HG02840 (cell line): ENCODE results near the gene SMIM14.
"Not testable (repeated sequence)": the region's sequence is repeated elsewhere in the genome, so short reads cannot be mapped to it uniquely, and the experiment has no call there.

Source experiments
- ATAC-seq: cut with Tn5 transposase; IDR thresholded peaks from one replicate; pipeline ENCODE4 v1.9.1; 2021; ENCODE audit warnings: mild to moderate bottlenecking, moderate library complexity, moderate number of reproducible peaks; ENCODE audit not compliant: unreplicated experiment, low FRiP score

Gene SMIM14

GRCh38 chr4:39648827-39649558 is 10.3 kb upstream of the SMIM14 start:
- no peak for ATAC-seq

- no peak for ATAC-seq
Observed at GRCh38 chr4:39648213-39648612, 9.5 kb upstream of the SMIM14 start.

- ATAC-seq, result no peak
Observed at GRCh38 chr4:39642885-39643552, 4.4 kb upstream of the SMIM14 start.

- no peak for ATAC-seq
Observed at GRCh38 chr4:39641451-39641850, 2.8 kb upstream of the SMIM14 start.

- ATAC-seq, result no peak
Observed at GRCh38 chr4:39637586-39638353, 895 bp downstream of the SMIM14 start.

GRCh38 chr4:39637221-39637585 is 1.5 kb downstream of the SMIM14 start:
- ATAC-seq, result no peak

- ATAC-seq, result no peak
Observed at GRCh38 chr4:39636531-39637184, 2.0 kb downstream of the SMIM14 start.

- ATAC-seq, result no peak
Observed at GRCh38 chr4:39635023-39635422, 3.6 kb downstream of the SMIM14 start.

GRCh38 chr4:39631700-39632079 is 7.0 kb downstream of the SMIM14 start:
- peak; percentile 56 for ATAC-seq

- no peak for ATAC-seq
Observed at GRCh38 chr4:39627413-39627812, 11.3 kb downstream of the SMIM14 start.

GRCh38 chr4:39626913-39627312 is 11.8 kb downstream of the SMIM14 start:
- no peak for ATAC-seq

GRCh38 chr4:39626261-39626660 is 12.4 kb downstream of the SMIM14 start:
- ATAC-seq, result no peak

- ATAC-seq, result no peak
Observed at GRCh38 chr4:39621582-39621981, 17.1 kb downstream of the SMIM14 start.

- ATAC-seq, result no peak
Observed at GRCh38 chr4:39620551-39621313, 17.9 kb downstream of the SMIM14 start.

- ATAC-seq, result no peak
Observed at GRCh38 chr4:39617534-39617933, 21.1 kb downstream of the SMIM14 start.

- no peak for ATAC-seq
Observed at GRCh38 chr4:39616651-39617050, 22.0 kb downstream of the SMIM14 start.

- ATAC-seq, result not testable (repeated sequence)
Observed at GRCh38 chr4:39616112-39616511, 22.6 kb downstream of the SMIM14 start.

- no peak for ATAC-seq
Observed at GRCh38 chr4:39614487-39615162, 24.0 kb downstream of the SMIM14 start.

GRCh38 chr4:39613093-39613656 is 25.5 kb downstream of the SMIM14 start:
- ATAC-seq, result no peak
